Keratinocyte (primary cell): ENCODE measurements around the gene GFY. TPM values are rescaled to one million over a fixed set of nuclear protein-coding genes. Genes with fewer than 3 reads are reported as not detected.

Experiments used
- DNase-seq: peaks from one replicate; pipeline ENCODE4 v3.0.0-alpha.2; 2011; ENCODE audit warnings: low read depth, missing footprints, low spot score
- FAIRE-seq: peaks from 2 replicates; lab custom pipeline; 2011; peaks lifted over from hg19 to GRCh38; lab: Jason Lieb, UNC
- H2AFZ ChIP-seq: 2 replicates; pipeline ENCODE4 v1.6.0; 2012; ENCODE audit warnings: low read length, control low read depth, inconsistent platforms; ENCODE audit not compliant: control insufficient read depth
- H3K27ac ChIP-seq: 2 replicates; pipeline ENCODE4 v1.5.1; 2011; ENCODE audit warnings: low read length; ENCODE audit not compliant: control insufficient read depth, insufficient read depth
- H3K27me3 ChIP-seq: 3 replicates; pipeline ENCODE4 v1.6.0; 2011; ENCODE audit warnings: low read length; ENCODE audit not compliant: control insufficient read depth, insufficient read depth; ENCODE audit errors: extremely low read depth
- H3K36me3 ChIP-seq, 2 experiments: 2 replicates in 1 of 2; 3 replicates in 1 of 2; pipeline ENCODE4 v1.5.1; 2011; ENCODE audit warnings: low read length in 2 of 2, mild to moderate bottlenecking in 1 of 2; ENCODE audit not compliant: control insufficient read depth in 2 of 2, insufficient read depth in 2 of 2; ENCODE audit errors: extremely low read depth in 1 of 2
- H3K4me1 ChIP-seq: 3 replicates; pipeline ENCODE4 v1.5.1; 2011; ENCODE audit warnings: low read length; ENCODE audit not compliant: control insufficient read depth, insufficient read depth; ENCODE audit errors: extremely low read depth
- H3K4me2 ChIP-seq: 3 replicates; pipeline ENCODE4 v1.6.0; 2011; ENCODE audit warnings: low read depth, low read length; ENCODE audit not compliant: control insufficient read depth, insufficient read depth; ENCODE audit errors: extremely low read depth
- H3K4me3 ChIP-seq, 3 experiments: fragments of 200-600 bp in 1 of 3; sonication (generic) in 1 of 3; 2 replicates in 2 of 3; 3 replicates in 1 of 3; pipeline ENCODE4 v1.5.1; 2011 to 2016; ENCODE audit warnings: low read length in 3 of 3, mild to moderate bottlenecking in 3 of 3, control low read depth in 2 of 3, inconsistent platforms in 1 of 3, low read depth in 1 of 3, mixed read lengths in 1 of 3, mixed run types in 1 of 3, moderate library complexity in 1 of 3; ENCODE audit not compliant: control insufficient read depth in 2 of 3, insufficient read depth in 2 of 3; ENCODE audit errors: extremely low read depth in 1 of 3
- H3K79me2 ChIP-seq: 2 replicates; pipeline ENCODE4 v1.6.0; 2012; ENCODE audit warnings: low read length; ENCODE audit not compliant: control insufficient read depth, insufficient read depth
- H3K9ac ChIP-seq: 3 replicates; pipeline ENCODE4 v1.6.0; 2011; ENCODE audit warnings: low read length; ENCODE audit not compliant: control insufficient read depth, insufficient read depth; ENCODE audit errors: extremely low read depth
- H3K9me1 ChIP-seq: 3 replicates; pipeline ENCODE4 v1.6.0; 2011; ENCODE audit warnings: low read length; ENCODE audit not compliant: control insufficient read depth, insufficient read depth; ENCODE audit errors: extremely low read depth
- H3K9me3 ChIP-seq: 2 replicates; pipeline ENCODE4 v1.5.1; 2012; ENCODE audit warnings: low read depth, low read length; ENCODE audit not compliant: control insufficient read depth
- H4K20me1 ChIP-seq: 3 replicates; pipeline ENCODE4 v1.6.0; 2011; ENCODE audit warnings: low read length; ENCODE audit not compliant: control insufficient read depth, insufficient read depth; ENCODE audit errors: extremely low read depth
- EZH2 ChIP-seq: IDR thresholded peaks from one replicate; pipeline ENCODE4 v1.6.1; 2012; ENCODE audit warnings: inconsistent platforms, mild to moderate bottlenecking, low read length, moderate library complexity
- dilution Hi-C: fragments of 300-500 bp; cut with MboI; formaldehyde crosslinking; loops from one replicate; pipeline ENCODE4 v1.7.0; 2020; ENCODE audit warnings: low sequenced_read_pairs; ENCODE audit not compliant: extremely low pct_ligation_motif_present
- polyA plus RNA-seq, 5 experiments: library from polyadenylated mRNA; depleted of rRNA in 3 of 5; stranded (reverse) in 3 of 5; stranded (forward) in 1 of 5; unstranded in 1 of 5; fragments of >200 nt; gene quantifications; 1 replicate in 1 of 5; 2 replicates in 3 of 5; 3 replicates in 1 of 5; pipeline versions ENCODE4 v1.2.1 to v1.2.3, GENCODE V29; 2011 to 2012; ENCODE audit warnings: missing spikeins in 2 of 5, low read depth in 1 of 5, low replicate concordance in 1 of 5
- TF ChIP-seq, protein P1 (sequence below), 3 experiments: IDR thresholded peaks in 1 of 3; conservative IDR thresholded peaks in 1 of 3; optimal IDR thresholded peaks in 1 of 3; 2 replicates in 2 of 3; 3 replicates in 1 of 3; pipeline versions ENCODE3 to v1.5.1; 2011; ENCODE audit warnings: low read length in 3 of 3, mild to moderate bottlenecking in 3 of 3, moderate library complexity in 2 of 3, control low read depth in 1 of 3, inconsistent platforms in 1 of 3; ENCODE audit not compliant: insufficient read depth in 2 of 3; ENCODE audit errors: extremely low read depth in 1 of 3

The GFY gene
- polyA plus RNA-seq, 1 donor (not counting 4 experiments of a cell fraction or from before 2014, with no cell fraction given): not detected

DNA sequence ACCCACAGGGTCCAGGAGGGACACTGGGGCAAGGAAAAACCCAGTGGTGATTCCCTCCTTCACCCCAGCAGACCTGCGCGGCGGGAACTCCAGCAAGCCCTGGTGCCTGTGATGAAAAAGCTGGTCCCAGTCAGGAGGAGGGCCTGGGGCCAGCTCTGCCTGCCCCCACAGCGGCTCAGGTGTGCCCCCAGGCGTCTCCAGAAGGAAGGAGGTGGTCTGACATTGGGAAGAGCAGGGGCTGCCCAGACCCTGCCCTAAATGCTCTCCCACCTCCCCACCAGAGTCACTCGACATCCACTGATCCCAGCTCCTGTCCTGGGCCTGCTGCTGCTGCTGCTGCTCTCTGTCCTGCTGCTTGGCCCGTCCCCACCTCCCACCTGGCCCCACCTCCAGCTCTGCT is 8.1 kb upstream of the GFY start:
- FAIRE-seq: no peak

DNA sequence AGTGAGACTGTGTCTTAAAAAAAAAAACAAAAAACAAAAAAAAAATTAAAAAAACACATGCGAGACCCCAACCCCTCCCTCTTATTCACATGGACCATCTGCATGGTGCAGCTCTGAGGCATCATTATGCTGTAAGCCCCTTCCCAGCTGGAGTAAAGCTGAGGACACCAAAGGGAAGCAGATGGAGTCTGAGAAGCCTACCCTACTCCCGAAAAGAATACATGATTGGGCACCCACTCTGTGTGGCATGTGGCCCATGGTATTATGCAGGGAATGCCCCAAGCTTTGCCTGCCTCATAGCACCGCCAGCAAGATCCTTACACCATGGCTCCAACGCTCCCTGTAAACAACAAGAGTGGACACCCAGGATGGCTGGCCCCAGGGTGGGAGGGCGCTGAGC is 6.7 kb upstream of the GFY start:
- Histone ChIP-seq H3K27me3 (peaks cover 52% of the 10 kb centered on the region), H3K79me2 (no peaks in the 10 kb centered on the region)
- no peak for FAIRE-seq

More for the DNA sequence above, 8.1 kb upstream of the GFY start:
- peaks cover 38% of the 10 kb centered on the region for H3K27me3 ChIP-seq
- TF ChIP-seq, protein P1, sequence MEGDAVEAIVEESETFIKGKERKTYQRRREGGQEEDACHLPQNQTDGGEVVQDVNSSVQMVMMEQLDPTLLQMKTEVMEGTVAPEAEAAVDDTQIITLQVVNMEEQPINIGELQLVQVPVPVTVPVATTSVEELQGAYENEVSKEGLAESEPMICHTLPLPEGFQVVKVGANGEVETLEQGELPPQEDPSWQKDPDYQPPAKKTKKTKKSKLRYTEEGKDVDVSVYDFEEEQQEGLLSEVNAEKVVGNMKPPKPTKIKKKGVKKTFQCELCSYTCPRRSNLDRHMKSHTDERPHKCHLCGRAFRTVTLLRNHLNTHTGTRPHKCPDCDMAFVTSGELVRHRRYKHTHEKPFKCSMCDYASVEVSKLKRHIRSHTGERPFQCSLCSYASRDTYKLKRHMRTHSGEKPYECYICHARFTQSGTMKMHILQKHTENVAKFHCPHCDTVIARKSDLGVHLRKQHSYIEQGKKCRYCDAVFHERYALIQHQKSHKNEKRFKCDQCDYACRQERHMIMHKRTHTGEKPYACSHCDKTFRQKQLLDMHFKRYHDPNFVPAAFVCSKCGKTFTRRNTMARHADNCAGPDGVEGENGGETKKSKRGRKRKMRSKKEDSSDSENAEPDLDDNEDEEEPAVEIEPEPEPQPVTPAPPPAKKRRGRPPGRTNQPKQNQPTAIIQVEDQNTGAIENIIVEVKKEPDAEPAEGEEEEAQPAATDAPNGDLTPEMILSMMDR (optimal IDR thresholded peaks at IDR 0.05 in 1 of 3, IDR thresholded peaks at IDR 0.05 in 1 of 3, conservative IDR thresholded peaks at IDR 0.05 in 1 of 3; ENCODE audit: extremely low read depth in 1 of 3, insufficient read depth in 2 of 3, low read length in 3 of 3): no peak
- no peak for TF ChIP-seq EZH2
- DNase-seq: no peak
- no peak overlapping the region for H3K9ac ChIP-seq
- H3K27ac ChIP-seq: no peak overlapping the region
- H3K9me1 ChIP-seq: no peaks in the 10 kb centered on the region
- H3K4me3 ChIP-seq: no peak overlapping the region
- H4K20me1 ChIP-seq: no peaks in the 10 kb centered on the region
- dilution Hi-C loops: no loop called here
- no peak overlapping the region for H2AFZ ChIP-seq
- no peaks in the 10 kb centered on the region for H3K79me2 ChIP-seq
- no peak overlapping the region for H3K4me2 ChIP-seq
- H3K4me1 ChIP-seq: no peaks in the 10 kb centered on the region
- no peaks in the 10 kb centered on the region for H3K9me3 ChIP-seq
- no peaks in the 10 kb centered on the region for H3K36me3 ChIP-seq

More for the DNA sequence above, 6.7 kb upstream of the GFY start:
- Histone ChIP-seq H3K36me3 (no peaks in the 10 kb centered on the region), H2AFZ (no peak overlapping the region), H3K27ac (no peak overlapping the region), H3K4me2 (no peak overlapping the region), H4K20me1 (no peaks in the 10 kb centered on the region), H3K4me3 (no peak overlapping the region), H3K9me1 (no peaks in the 10 kb centered on the region), H3K4me1 (no peaks in the 10 kb centered on the region), H3K9ac (no peak overlapping the region), H3K9me3 (no peaks in the 10 kb centered on the region)
- TF ChIP-seq, protein P1 (optimal IDR thresholded peaks at IDR 0.05 in 1 of 3, IDR thresholded peaks at IDR 0.05 in 1 of 3, conservative IDR thresholded peaks at IDR 0.05 in 1 of 3; ENCODE audit: extremely low read depth in 1 of 3, insufficient read depth in 2 of 3, low read length in 3 of 3): no peak
- TF ChIP-seq EZH2: no peak
- dilution Hi-C loops: no loop called here
- DNase-seq: no peak
